ENCODE measurements around the gene CHD8.

Gene CHD8, protein sequence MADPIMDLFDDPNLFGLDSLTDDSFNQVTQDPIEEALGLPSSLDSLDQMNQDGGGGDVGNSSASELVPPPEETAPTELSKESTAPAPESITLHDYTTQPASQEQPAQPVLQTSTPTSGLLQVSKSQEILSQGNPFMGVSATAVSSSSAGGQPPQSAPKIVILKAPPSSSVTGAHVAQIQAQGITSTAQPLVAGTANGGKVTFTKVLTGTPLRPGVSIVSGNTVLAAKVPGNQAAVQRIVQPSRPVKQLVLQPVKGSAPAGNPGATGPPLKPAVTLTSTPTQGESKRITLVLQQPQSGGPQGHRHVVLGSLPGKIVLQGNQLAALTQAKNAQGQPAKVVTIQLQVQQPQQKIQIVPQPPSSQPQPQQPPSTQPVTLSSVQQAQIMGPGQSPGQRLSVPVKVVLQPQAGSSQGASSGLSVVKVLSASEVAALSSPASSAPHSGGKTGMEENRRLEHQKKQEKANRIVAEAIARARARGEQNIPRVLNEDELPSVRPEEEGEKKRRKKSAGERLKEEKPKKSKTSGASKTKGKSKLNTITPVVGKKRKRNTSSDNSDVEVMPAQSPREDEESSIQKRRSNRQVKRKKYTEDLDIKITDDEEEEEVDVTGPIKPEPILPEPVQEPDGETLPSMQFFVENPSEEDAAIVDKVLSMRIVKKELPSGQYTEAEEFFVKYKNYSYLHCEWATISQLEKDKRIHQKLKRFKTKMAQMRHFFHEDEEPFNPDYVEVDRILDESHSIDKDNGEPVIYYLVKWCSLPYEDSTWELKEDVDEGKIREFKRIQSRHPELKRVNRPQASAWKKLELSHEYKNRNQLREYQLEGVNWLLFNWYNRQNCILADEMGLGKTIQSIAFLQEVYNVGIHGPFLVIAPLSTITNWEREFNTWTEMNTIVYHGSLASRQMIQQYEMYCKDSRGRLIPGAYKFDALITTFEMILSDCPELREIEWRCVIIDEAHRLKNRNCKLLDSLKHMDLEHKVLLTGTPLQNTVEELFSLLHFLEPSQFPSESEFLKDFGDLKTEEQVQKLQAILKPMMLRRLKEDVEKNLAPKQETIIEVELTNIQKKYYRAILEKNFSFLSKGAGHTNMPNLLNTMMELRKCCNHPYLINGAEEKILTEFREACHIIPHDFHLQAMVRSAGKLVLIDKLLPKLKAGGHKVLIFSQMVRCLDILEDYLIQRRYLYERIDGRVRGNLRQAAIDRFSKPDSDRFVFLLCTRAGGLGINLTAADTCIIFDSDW (N-terminal part only)

DNA sequence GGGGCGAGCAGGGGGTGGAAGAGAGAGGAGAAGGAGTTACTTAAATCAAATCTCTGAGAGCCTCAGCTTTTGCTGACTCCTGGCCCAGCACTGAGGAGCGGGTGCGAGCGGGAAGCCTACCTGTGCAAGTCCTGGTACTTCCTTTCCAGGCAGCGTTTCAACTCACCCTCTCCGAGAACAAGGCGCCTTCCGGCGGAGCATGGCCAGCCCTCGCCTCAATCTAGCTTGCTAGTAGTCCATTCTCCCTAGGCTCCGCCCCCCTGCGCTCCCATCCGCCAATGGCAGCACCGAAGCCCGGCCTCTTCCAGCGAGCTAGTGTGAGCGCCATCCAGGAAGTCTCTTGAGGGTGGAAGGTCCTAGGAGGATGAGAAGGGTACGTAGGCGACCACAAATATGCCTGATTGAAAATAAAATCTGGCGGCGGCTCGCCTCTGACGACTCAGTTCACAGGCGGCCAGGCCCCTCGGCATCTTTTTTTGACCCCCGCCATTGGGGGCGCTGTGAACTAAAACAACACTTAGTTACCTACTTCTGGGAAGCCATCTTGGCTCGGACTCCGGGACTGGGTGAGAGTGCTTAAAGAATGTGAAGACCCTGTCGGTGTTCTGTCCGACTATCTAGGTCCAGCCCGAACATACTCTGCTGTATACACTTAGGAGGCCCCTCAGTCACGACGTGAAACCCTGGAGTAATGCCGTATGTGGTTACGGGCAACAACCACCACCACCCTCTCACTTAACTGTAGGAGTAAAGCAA lies at the start of gene CHD8:
Gene CHD8 (minus strand): TSS at position 212 of the 756 bp plus-strand sequence. CDS start 24,480 bp downstream, outside the sequence.
- FAIRE-seq = peak; percentile 100
- DNase-seq (ENCODE audit: insufficient read length, low spot score) = peak; percentile 90

- FAIRE-seq = peak; percentile 40
Observed at GRCh38 chr14:21505012-21505553, 49.2 kb upstream of the CHD8 start.

GRCh38 chr14:21503376-21503775 lies 47.5 kb upstream of the CHD8 start:
- DNase-seq (ENCODE audit: insufficient read length, low spot score) (no peak), FAIRE-seq (no peak)

More at GRCh38 chr14:21505012-21505553, 49.2 kb upstream of the CHD8 start:
- no peak for DNase-seq (ENCODE audit: insufficient read length, low spot score)

- no peak for FAIRE-seq
- DNase-seq (ENCODE audit: insufficient read length, low spot score) = no peak
Observed at GRCh38 chr14:21501568-21501967, 45.6 kb upstream of the CHD8 start.

DNA sequence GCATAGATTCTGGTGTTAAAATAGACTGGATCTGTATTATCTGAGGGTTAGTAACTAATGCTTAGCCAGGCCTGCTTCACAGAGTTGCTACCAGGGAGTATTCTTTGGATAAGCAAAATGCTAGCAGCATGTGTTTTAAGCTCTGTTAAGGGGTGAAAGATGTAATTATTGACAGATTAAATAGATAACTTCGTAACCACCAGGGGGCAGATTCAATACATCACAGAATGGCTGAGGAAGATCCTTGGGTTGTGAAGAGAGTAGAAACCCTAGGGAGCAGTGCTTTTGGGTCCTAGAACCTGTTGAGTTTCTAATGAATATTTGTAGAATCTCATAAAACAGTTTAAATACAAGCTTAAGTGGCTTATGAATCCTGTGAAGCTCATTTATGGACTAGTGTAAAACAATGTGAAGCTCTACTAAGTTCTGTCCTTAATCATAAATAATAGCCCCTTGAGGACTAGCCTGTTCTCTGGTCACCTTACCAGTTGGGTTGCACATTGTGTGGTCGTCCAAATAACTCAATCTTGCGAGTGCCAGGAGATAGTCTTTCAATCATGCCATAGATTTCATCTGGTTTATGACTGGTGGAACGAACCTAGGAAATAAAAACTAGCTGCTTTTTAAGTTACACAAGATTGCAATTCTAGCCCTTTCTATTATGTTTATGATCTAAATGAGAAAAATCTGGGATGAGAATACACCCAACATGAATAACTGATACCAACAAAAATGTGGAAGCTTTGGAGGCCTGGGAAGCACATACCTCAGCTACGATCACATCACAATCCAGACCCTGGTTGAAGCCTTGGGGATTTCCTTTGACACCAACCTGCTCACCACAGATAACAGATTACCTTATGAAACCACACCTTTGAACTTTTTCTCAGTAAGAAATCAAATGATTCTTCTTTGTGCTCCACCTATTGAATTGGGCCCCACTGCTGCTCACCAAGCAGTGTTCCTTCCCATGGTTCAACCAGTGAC lies 42.9 kb upstream of the CHD8 start:
- DNase-seq (ENCODE audit: insufficient read length, low spot score) (peak; percentile 12), FAIRE-seq (peak; percentile 53)

DNA sequence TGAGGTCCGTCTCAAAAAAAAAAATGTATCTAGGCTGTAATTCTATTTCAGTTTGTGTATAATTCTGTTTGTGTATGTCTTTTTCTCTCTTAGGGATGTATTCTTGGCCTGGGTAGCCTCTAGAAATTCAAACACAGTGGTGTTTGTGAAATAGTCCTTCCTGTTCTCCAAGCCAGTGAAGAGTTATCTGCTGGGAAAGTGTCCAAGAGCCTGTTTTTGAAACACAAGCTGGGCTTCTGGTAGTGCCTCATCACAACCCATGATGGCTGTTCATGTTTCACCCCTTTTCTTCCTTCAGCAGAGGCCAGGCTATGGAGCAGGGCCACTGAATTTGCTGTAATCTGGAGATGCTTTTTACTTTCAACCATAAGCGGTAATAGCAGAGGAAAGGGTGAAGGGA lies 40.5 kb upstream of the CHD8 start:
- DNase-seq (ENCODE audit: insufficient read length, low spot score) (no peak), FAIRE-seq (no peak)

GRCh38 chr14:21494902-21495762 lies 39.2 kb upstream of the CHD8 start:
- DNase-seq (ENCODE audit: insufficient read length, low spot score) = no peak
- FAIRE-seq = no peak

GRCh38 chr14:21486640-21487087 lies 30.7 kb upstream of the CHD8 start:
- FAIRE-seq (no peak), DNase-seq (ENCODE audit: insufficient read length, low spot score) (no peak)

DNA sequence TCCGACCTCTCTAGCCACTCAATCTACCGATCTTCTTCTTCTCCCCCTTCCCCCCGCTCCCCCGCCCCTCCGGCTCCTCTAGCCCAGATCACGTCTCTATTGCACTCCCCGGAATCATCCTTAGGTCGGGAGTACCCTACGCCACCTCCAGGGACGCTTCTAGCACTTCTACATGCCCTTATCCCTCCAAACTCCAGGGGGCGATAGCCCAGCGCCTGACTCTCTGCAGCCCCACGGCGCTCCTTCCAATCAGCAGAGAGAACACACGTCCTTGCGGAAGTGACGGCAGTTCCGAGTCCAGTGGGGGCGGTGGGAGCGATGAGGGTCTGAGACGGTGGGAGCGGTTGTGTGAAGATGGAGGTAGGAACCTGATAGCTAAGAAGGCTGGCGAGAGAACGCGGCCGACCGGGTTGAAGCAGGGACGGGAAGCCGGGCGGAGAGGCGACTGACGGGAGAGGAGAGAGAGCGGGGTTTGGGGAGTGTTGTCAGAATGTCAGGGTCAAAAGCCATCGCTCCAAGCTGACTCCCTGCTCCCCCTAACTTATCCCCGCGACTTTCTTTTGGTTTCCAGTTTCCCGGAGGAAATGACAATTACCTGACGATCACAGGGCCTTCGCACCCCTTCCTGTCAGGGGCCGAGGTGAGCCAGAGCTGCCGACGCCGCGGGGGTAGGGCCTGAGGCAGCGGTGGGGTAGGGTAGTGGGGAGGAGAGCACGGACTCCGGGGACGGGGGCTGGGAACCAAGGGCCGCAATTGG lies 21.2 kb upstream of the CHD8 start, which contains the start of the genes RAB2B and TOX4:
Gene RAB2B (minus strand): TSS at position 35 of the 757 bp plus-strand sequence. CDS start 87 bp downstream, outside the sequence.
Gene TOX4 (plus strand): TSS at position 271 of the 757 bp plus-strand sequence. CDS start 84 bp downstream, at position 355.
- DNase-seq (ENCODE audit: insufficient read length, low spot score) = peak; percentile 86
- peak; percentile 99 for FAIRE-seq

- no peak for FAIRE-seq
- peak; percentile 38 for DNase-seq (ENCODE audit: insufficient read length, low spot score)
Observed at GRCh38 chr14:21476523-21476924, 20.6 kb upstream of the CHD8 start.

DNA sequence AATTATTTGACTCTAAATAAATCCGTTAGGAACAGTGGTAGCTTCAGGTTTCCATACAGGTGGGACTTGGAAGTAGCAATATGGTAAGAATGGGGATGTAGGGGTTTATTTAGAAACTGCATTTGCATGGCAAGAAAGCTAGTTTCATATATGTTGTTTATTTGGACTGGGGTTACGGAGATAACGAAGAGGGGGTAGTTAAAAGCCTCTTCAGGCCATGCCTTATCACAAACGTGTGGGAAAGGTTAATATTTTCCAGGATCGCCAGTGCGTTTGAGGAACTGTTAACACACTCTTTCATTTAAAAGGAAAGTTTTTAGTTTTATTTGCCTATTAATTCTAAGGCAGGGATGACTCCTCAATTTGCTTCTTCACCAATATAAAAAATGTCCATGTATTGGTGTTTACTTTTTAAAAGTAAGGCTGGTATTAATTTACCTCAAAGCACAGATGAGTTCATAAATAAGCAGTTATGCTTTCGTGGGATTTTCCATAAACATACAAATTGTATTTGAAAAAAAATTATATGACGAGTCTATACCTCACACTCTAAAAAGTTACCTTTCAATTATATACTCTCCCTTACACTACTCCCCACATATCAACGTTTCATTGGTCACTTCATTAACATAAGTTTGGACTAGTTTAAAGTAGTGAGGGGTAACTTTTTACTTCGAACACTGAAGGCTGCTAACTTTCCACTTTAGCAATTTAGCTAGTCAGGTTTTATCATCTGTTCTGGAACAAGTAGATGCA lies 20.0 kb upstream of the CHD8 start:
- FAIRE-seq (peak; percentile 11), DNase-seq (ENCODE audit: insufficient read length, low spot score) (no peak)

GRCh38 chr14:21467616-21468015 lies 11.7 kb upstream of the CHD8 start:
- FAIRE-seq (no peak), DNase-seq (ENCODE audit: insufficient read length, low spot score) (no peak)

GRCh38 chr14:21455592-21455911 lies 371 bp downstream of the CHD8 start:
- no peak for FAIRE-seq
- no peak for DNase-seq (ENCODE audit: insufficient read length, low spot score)

- FAIRE-seq = no peak
Observed at GRCh38 chr14:21454843-21455544, 929 bp downstream of the CHD8 start.

DNA sequence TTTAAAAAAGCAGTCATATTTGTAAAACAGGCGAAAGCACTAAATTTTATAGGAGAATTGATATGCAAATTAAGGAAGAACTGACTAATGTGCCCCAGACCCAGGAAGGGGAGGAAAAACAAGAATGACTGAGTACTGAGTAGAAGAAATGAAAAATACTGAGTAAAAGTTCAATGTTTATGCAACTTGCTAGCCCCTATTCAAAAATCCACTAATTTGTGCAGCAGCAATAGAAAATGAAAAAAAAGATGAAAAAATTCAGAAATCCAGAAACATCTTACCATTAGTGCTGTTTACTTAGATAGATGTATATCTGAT lies 6.1 kb downstream of the CHD8 start:
- no peak for FAIRE-seq

More at GRCh38 chr14:21454843-21455544, 929 bp downstream of the CHD8 start:
- DNase-seq (ENCODE audit: insufficient read length, low spot score) = no peak

More for the DNA sequence above, 6.1 kb downstream of the CHD8 start:
- no peak for DNase-seq (ENCODE audit: insufficient read length, low spot score)

Measured in GM19239 (cell line).